ENCODE results near the gene PARD3B.

Gene PARD3B

DNA sequence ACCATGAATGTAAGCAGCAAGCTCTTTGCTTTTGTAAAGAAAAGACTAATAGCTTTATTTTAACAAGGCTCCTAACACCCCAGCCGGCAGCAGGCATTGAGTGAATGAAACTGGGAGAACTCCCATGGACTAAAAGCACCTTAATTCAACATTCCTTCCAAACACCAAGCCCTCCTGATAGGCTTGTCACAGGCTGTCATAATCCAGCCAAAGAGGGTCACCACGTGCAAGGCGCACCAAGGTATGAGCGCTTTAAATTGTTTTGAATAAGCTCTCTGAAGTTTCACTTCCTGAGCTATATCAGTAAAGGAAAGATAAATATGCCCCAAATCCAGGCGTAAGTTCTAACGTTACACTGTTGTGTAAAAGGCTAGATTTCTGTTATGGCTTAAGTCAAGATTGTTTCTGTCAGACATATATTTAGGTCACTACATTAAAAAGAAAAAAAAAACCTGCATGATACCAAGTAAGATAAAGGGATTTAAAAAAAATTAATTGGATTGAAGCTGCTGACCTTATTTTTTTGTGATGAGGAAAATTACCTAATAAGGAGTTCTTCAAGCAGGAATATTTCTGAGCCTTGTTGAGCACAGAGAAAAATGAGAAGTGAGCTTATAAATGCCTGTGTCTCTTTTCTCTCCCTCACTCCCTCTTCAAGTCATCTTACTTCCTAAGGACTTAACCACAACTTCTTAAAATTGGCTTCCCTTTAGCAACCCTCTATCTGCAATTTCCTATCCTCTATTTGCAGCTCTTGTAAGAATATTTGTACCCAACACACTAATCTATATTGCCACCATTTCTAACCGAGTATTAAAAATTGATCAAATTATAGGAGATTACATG, 1000.9 kb downstream of the PARD3B start:
- DNase-seq = no peak

- peak; percentile 42 for DNase-seq
Measured at GRCh38 chr2:205555566-205556230, 1010.4 kb downstream of the PARD3B start.

DNA sequence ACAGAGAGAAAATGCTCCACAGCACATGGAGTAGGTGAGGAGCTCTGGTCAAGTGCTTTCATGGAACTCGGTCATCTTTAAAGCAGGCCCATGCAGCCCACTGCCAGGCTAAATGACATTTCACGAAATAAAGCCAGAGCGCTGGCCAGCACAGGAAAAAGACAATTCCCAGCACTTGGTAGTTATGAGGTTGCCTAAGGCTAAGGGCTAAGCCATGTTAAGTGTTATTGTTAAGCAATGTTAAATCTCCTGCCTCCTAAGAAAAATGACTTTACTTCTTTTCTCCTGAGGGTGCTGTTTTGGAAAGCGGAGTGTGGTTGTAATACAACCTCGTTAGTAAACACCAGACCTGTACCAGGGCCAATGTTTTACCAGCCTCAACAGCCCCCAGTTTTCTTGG, 1011.1 kb downstream of the PARD3B start:
- no peak for DNase-seq

GRCh38 chr2:205556841-205557539, 1011.7 kb downstream of the PARD3B start:
- no peak for DNase-seq

DNA sequence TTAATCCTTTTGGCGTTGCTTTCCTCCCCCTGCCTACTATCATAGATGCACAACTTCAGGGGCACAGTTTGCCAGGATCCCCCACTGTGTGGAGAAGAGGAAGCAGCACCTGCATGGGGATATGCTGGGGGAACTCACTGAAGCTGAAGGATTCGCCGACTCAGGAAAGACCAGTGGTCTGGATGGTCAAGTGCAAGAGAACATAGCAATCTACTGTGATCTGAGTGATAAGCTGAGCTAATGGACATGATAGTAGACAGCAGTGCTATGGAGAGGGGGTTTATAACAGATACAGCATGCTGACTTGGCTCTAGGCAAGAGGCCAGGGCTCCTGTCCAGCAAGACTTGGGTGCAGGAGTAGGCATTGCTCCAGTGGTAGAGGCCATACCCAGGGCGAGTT, 1012.6 kb downstream of the PARD3B start:
- no peak for DNase-seq

GRCh38 chr2:205561441-205561840, 1016.2 kb downstream of the PARD3B start:
- no peak for DNase-seq

DNA sequence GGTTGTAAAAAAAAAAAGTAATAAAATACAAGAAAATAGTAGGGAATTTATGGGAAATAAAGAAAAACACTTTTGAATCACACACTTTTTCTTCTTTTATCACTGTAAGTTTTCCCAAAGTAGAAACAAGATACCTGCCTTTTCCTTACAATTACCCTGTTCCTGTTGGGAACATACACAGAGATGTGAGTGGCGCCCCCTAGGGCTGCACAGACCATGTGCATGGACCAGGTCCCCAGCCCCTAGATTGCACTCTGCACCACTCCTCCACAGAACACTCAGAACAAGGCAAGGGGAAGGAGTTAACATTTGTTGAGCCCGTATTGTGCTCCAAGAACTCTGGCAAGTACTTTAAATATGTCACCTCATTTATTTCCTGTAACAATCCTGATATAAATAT, 1018.4 kb downstream of the PARD3B start:
- peak; percentile 64 for DNase-seq

- no peak for DNase-seq
Measured at GRCh38 chr2:205564346-205565141, 1019.3 kb downstream of the PARD3B start.

DNA sequence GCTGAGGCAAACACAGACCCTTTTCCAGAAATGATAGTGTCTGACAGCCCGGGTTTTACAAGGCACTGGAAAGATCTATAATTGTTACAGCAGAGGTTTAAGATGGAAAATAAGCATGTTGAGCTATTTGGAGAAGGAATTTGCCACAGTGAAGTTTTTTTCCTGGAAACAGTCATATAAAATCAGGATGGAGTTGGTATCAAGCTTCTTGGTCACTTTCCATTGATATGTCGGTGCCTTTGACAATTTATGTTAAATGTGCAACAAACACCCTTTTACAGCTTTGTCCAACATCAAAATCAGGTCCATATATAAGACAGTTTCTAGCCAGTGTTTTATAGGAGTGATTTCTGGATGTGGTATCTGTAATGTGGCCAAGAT, 1019.9 kb downstream of the PARD3B start:
- DNase-seq = no peak

- DNase-seq = no peak
Measured at GRCh38 chr2:205566606-205567168, 1021.4 kb downstream of the PARD3B start.

- no peak for DNase-seq
Measured at GRCh38 chr2:205568620-205569019, 1023.3 kb downstream of the PARD3B start.

- no peak for DNase-seq
Measured at GRCh38 chr2:205570648-205571047, 1025.4 kb downstream of the PARD3B start.

DNA sequence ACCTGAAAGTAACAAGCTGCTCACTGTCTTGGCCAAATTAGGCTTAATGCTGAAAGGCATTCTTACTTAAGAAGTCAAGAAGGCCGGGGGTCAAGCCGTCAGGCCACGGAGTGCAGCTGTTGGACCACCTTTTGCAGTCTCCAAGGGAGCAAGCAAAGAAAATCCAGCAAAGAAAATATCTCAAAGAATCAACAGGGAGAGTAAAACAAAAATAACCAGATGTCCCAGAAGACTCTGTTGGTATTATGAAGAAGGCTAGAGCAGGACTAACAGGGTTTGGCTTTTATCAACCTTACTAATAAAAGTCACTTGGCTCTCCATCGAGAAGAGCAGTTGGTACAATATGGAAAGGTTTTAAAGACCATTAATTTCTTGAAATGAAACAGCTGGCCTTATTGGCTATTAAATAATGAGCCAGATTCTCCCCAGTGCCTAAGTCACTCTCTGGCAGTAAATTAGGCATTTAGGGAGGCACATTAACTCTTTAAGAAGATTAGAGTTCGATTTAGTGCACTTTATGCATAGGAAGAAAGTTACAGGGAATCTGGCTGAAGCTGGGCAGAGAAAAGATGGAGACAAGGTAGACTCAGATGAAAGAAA, 1026.2 kb downstream of the PARD3B start:
- DNase-seq = no peak

- DNase-seq = no peak
Measured at GRCh38 chr2:205574001-205574400, 1028.7 kb downstream of the PARD3B start.

GRCh38 chr2:205579335-205579734, 1034.1 kb downstream of the PARD3B start:
- no peak for DNase-seq

GRCh38 chr2:205580212-205580987, 1035.1 kb downstream of the PARD3B start:
- DNase-seq = no peak

DNA sequence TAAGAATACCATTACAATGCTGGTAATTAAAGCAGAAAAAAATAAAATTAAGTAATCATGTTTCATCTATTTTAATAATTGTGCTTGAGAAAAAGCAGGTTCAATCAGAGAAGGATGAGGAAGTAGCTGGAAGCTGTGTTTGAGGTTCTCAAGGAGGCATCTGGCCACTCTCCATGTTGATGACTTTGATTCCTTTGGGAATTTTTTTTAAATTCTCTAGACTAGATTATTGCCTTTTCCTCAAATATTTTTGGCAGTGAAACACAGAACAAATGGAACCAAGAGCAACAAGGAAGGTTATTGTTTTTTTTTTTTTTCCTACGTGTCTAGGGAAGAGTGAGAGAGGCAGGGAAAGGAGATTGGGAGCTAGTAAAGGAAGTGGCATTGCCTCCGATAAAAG, 1037.1 kb downstream of the PARD3B start:
- DNase-seq = no peak

- DNase-seq = peak; percentile 89
Measured at GRCh38 chr2:205585449-205586383, 1040.4 kb downstream of the PARD3B start.

DNA sequence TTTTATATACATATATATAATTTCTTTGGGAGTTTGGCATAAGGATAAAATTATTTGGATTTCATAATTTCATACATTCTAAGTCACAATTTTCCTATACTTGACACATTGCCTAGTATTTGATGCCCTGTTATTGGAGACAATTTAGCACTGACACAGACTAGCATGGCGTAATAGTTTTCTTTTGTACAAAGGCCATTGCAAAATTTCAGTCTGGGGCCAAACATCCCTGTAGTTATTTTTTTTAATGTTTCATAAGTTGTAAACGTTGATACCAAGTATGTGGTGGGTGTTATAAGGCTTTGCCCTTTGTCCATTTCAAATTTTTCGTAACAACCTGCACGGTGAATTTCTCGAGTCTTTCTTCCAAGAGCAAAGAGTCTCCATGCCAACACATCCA, 1041.4 kb downstream of the PARD3B start:
- DNase-seq = no peak

DNA sequence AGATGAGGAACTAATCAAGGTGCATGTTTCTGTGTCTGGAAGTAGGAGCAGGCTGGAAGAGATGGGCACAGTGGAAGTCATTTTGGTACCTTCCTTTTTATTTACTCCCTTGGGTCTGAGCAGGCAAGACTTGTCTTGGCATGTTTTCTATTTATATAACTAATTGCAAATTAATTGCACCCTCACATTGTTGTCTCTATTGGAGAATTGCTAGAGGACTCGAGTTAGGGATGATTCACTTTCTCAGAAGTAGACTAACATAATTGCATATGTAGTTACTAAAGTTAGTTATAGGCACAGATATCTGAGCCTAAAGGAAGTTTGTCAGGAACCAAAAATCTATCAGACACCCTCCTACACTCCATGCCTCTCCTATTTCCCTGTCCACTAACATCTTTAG, 1044.2 kb downstream of the PARD3B start:
- peak; percentile 71 for DNase-seq

Data from NCI-H69 (cell line).